PFSK-1 (cell line): ENCODE results near the gene DDAH1.

Source experiments
- FOXP2 ChIP-seq: optimal IDR thresholded peaks from 2 replicates; pipeline ENCODE3; 2011; ENCODE audit warnings: borderline replicate concordance, control low read depth, inconsistent platforms; ENCODE audit not compliant: insufficient read depth; ENCODE audit errors: extremely low read length, extremely low read depth
- POLR2AphosphoS5 ChIP-seq: IDR thresholded peaks from 2 replicates; pipeline ENCODE4 v1.6.1; 2012; ENCODE audit warnings: low read depth, mild to moderate bottlenecking, control low read depth, low read length, moderate library complexity
- REST ChIP-seq, 2 experiments: IDR thresholded peaks; 2 replicates each; pipeline versions ENCODE4 v1.6.1 to v1.8.0; 2011 to 2012; ENCODE audit warnings: low read depth in 2 of 2, low read length in 2 of 2, control low read depth in 1 of 2, inconsistent platforms in 1 of 2, mild to moderate bottlenecking in 1 of 2, moderate library complexity in 1 of 2; ENCODE audit not compliant: insufficient read depth in 1 of 2
- SIN3A ChIP-seq: IDR thresholded peaks from 2 replicates; pipeline ENCODE4 v1.6.1; 2012; ENCODE audit warnings: mild to moderate bottlenecking, low read length, moderate library complexity, borderline replicate concordance; ENCODE audit not compliant: insufficient read depth
- TAF1 ChIP-seq: IDR thresholded peaks from 2 replicates; pipeline ENCODE4 v1.6.1; 2012; ENCODE audit warnings: low read length, control low read depth, borderline replicate concordance; ENCODE audit not compliant: insufficient read depth

GRCh38 chr1:85488126-85488525 is 23.2 kb upstream of the DDAH1 start:
- no peak for TF ChIP-seq POLR2AphosphoS5
- TF ChIP-seq SIN3A, result no peak
- TF ChIP-seq REST (IDR thresholded peaks at IDR 0.05; ENCODE audit: insufficient read depth in 1 of 2, low read depth in 2 of 2, low read length in 2 of 2), result no peak
- TF ChIP-seq FOXP2, result no peak
- no peak for TF ChIP-seq TAF1
